Measurements from ENCODE around the gene RBM20.

Gene RBM20

DNA sequence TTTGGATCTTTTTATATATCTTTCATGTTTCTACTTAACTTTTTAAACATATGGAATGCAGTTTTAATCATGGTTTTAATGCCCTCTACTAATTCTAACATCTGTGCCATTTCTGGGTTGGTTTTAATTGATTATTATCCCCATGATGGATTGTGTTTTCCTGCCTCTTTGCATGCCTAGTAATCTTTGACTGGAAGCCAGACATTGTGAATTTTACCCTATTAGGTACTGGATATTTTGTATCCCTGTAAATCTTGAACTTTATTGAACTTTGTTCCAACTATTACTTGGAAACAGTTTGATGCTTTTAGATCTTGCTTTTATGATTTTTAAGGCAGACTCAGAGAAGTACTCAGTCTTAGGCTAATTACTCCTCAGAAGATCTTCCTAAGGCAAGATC lies 16.0 kb upstream of the RBM20 start:
- ATAC-seq, result no peak
- TF ChIP-seq, protein P1, sequence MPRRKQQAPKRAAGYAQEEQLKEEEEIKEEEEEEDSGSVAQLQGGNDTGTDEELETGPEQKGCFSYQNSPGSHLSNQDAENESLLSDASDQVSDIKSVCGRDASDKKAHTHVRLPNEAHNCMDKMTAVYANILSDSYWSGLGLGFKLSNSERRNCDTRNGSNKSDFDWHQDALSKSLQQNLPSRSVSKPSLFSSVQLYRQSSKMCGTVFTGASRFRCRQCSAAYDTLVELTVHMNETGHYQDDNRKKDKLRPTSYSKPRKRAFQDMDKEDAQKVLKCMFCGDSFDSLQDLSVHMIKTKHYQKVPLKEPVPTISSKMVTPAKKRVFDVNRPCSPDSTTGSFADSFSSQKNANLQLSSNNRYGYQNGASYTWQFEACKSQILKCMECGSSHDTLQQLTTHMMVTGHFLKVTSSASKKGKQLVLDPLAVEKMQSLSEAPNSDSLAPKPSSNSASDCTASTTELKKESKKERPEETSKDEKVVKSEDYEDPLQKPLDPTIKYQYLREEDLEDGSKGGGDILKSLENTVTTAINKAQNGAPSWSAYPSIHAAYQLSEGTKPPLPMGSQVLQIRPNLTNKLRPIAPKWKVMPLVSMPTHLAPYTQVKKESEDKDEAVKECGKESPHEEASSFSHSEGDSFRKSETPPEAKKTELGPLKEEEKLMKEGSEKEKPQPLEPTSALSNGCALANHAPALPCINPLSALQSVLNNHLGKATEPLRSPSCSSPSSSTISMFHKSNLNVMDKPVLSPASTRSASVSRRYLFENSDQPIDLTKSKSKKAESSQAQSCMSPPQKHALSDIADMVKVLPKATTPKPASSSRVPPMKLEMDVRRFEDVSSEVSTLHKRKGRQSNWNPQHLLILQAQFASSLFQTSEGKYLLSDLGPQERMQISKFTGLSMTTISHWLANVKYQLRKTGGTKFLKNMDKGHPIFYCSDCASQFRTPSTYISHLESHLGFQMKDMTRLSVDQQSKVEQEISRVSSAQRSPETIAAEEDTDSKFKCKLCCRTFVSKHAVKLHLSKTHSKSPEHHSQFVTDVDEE (CRISPR knock-in tag; IDR thresholded peaks at IDR 0.05), result no peak
- TF ChIP-seq ZFP30 (CRISPR knock-in tag; IDR thresholded peaks at IDR 0.05) (no peak), RARB (CRISPR knock-in tag; IDR thresholded peaks at IDR 0.05) (no peak), CSDC2 (CRISPR knock-in tag; IDR thresholded peaks at IDR 0.05) (no peak), PPARA (CRISPR knock-in tag; IDR thresholded peaks at IDR 0.05; ENCODE audit: borderline replicate concordance) (no peak)

DNA sequence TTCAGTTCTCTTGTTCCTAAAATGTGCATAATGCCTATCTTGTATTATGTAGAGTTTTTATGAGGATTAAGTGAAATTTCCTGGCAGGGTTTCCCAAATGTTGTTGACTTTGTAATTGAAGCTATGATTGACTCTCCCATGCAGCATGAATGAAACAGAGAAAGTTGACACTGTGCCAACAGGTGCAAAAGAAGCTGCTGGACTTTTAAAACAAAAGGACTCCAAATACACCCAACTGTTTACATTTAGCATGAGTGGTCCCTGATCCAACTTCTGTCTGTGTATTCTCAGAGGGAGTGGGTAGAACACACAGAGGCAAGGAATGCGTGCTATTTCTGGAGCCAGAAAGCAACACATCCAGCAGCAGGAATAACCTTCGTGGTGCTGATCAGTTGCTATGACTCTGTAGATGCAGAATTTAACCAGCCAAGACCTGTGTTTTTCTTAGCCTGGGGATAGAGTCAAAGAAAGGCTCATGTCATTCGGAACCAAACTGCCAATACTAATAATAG lies 14.4 kb upstream of the RBM20 start:
- ATAC-seq, result peak; percentile 77
- TF ChIP-seq CSDC2 (CRISPR knock-in tag; IDR thresholded peaks at IDR 0.05) (no peak), RARB (CRISPR knock-in tag; IDR thresholded peaks at IDR 0.05) (no peak), TCF4 (CRISPR knock-in tag; IDR thresholded peaks at IDR 0.05; ENCODE audit: borderline replicate concordance) (no peak), ZFP30 (CRISPR knock-in tag; IDR thresholded peaks at IDR 0.05) (no peak), ZFP3 (CRISPR knock-in tag; IDR thresholded peaks at IDR 0.05) (no peak), ZNF565 (CRISPR knock-in tag; conservative IDR thresholded peaks at IDR 0.05; ENCODE audit: low read depth) (no peak), PPARA (CRISPR knock-in tag; IDR thresholded peaks at IDR 0.05; ENCODE audit: borderline replicate concordance) (no peak), ZC3H10 (CRISPR knock-in tag; IDR thresholded peaks at IDR 0.05) (no peak)
- TF ChIP-seq, protein P1 (CRISPR knock-in tag; IDR thresholded peaks at IDR 0.05), result no peak

DNA sequence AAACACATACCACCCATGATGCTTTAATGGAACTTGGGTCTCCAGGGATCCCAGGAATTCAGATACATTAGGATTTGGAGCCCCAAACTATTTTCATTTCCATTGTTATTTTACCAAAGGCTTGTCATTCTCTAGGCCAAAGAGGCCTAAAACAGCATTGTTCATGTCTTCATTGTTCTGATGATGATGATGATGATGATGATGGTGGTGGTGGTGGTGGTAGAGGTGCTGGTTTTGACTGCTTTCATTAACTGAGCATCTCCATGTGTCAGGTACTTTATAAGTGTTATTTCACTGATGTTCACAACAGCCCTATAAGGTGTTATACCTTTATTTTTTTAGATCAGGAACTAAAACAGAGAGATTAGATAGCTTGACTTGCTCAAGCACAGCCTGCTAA lies 12.2 kb upstream of the RBM20 start:
- no peak for ATAC-seq
- TF ChIP-seq GLIS3 (CRISPR knock-in tag; IDR thresholded peaks at IDR 0.05), result no peak
- TF ChIP-seq TOX (CRISPR knock-in tag; IDR thresholded peaks at IDR 0.05; ENCODE audit: borderline replicate concordance), result no peak
- TF ChIP-seq BACH2 (CRISPR knock-in tag; IDR thresholded peaks at IDR 0.05; ENCODE audit: borderline replicate concordance), result no peak
- no peak for TF ChIP-seq ARNTL (CRISPR knock-in tag; IDR thresholded peaks at IDR 0.05; ENCODE audit: borderline replicate concordance, low read depth)
- no peak for TF ChIP-seq ZNF70 (CRISPR knock-in tag; IDR thresholded peaks at IDR 0.05)
- no peak for TF ChIP-seq ZFP30 (CRISPR knock-in tag; IDR thresholded peaks at IDR 0.05)
- TF ChIP-seq, protein P2, sequence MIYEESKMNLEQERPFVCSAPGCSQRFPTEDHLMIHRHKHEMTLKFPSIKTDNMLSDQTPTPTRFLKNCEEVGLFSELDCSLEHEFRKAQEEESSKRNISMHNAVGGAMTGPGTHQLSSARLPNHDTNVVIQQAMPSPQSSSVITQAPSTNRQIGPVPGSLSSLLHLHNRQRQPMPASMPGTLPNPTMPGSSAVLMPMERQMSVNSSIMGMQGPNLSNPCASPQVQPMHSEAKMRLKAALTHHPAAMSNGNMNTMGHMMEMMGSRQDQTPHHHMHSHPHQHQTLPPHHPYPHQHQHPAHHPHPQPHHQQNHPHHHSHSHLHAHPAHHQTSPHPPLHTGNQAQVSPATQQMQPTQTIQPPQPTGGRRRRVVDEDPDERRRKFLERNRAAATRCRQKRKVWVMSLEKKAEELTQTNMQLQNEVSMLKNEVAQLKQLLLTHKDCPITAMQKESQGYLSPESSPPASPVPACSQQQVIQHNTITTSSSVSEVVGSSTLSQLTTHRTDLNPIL (CRISPR knock-in tag; IDR thresholded peaks at IDR 0.05; ENCODE audit: low read depth), result no peak
- TF ChIP-seq SNAI2 (CRISPR knock-in tag; IDR thresholded peaks at IDR 0.05), result no peak
- TF ChIP-seq ZFP3 (CRISPR knock-in tag; IDR thresholded peaks at IDR 0.05), result no peak
- TF ChIP-seq OSR1 (CRISPR knock-in tag; IDR thresholded peaks at IDR 0.05), result no peak
- TF ChIP-seq, protein P3, sequence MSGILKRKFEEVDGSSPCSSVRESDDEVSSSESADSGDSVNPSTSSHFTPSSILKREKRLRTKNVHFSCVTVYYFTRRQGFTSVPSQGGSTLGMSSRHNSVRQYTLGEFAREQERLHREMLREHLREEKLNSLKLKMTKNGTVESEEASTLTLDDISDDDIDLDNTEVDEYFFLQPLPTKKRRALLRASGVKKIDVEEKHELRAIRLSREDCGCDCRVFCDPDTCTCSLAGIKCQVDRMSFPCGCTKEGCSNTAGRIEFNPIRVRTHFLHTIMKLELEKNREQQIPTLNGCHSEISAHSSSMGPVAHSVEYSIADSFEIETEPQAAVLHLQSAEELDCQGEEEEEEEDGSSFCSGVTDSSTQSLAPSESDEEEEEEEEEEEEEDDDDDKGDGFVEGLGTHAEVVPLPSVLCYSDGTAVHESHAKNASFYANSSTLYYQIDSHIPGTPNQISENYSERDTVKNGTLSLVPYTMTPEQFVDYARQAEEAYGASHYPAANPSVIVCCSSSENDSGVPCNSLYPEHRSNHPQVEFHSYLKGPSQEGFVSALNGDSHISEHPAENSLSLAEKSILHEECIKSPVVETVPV (CRISPR knock-in tag; IDR thresholded peaks at IDR 0.05), result no peak
- TF ChIP-seq ISL1 (CRISPR knock-in tag; IDR thresholded peaks at IDR 0.05), result no peak
- no peak for TF ChIP-seq ESRRG (CRISPR knock-in tag; IDR thresholded peaks at IDR 0.05)
- TF ChIP-seq, protein P4, sequence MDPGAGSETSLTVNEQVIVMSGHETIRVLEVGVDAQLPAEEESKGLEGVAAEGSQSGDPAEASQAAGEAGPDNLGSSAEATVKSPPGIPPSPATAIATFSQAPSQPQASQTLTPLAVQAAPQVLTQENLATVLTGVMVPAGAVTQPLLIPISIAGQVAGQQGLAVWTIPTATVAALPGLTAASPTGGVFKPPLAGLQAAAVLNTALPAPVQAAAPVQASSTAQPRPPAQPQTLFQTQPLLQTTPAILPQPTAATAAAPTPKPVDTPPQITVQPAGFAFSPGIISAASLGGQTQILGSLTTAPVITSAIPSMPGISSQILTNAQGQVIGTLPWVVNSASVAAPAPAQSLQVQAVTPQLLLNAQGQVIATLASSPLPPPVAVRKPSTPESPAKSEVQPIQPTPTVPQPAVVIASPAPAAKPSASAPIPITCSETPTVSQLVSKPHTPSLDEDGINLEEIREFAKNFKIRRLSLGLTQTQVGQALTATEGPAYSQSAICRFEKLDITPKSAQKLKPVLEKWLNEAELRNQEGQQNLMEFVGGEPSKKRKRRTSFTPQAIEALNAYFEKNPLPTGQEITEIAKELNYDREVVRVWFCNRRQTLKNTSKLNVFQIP (CRISPR knock-in tag; IDR thresholded peaks at IDR 0.05; ENCODE audit: borderline replicate concordance, low read depth), result no peak
- TF ChIP-seq, protein P5, sequence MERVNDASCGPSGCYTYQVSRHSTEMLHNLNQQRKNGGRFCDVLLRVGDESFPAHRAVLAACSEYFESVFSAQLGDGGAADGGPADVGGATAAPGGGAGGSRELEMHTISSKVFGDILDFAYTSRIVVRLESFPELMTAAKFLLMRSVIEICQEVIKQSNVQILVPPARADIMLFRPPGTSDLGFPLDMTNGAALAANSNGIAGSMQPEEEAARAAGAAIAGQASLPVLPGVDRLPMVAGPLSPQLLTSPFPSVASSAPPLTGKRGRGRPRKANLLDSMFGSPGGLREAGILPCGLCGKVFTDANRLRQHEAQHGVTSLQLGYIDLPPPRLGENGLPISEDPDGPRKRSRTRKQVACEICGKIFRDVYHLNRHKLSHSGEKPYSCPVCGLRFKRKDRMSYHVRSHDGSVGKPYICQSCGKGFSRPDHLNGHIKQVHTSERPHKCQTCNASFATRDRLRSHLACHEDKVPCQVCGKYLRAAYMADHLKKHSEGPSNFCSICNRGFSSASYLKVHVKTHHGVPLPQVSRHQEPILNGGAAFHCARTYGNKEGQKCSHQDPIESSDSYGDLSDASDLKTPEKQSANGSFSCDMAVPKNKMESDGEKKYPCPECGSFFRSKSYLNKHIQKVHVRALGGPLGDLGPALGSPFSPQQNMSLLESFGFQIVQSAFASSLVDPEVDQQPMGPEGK (CRISPR knock-in tag; IDR thresholded peaks at IDR 0.05; ENCODE audit: borderline replicate concordance), result no peak
- TF ChIP-seq ZNF8 (CRISPR knock-in tag; IDR thresholded peaks at IDR 0.05), result no peak
- no peak for TF ChIP-seq CSDC2 (CRISPR knock-in tag; IDR thresholded peaks at IDR 0.05)
- TF ChIP-seq ZNF565 (CRISPR knock-in tag; conservative IDR thresholded peaks at IDR 0.05; ENCODE audit: low read depth), result no peak
- no peak for TF ChIP-seq ZC3H10 (CRISPR knock-in tag; IDR thresholded peaks at IDR 0.05)

All from SK-N-SH treated with all-trans-retinoic acid at 6 μM for 48 hours (cell line).